Measurements from ENCODE around the gene APOD.

- TF ChIP-seq CTCF (IDR thresholded peaks at IDR 0.05): no peak
- no peak for TF ChIP-seq POLR2A (IDR thresholded peaks at IDR 0.05)
These were observed 13.4 kb downstream of the APOD start for GRCh38 chr3:195570344-195570743.
